Heart right ventricle (tissue), 16 donors: ENCODE measurements around the gene PEAK3. TPM values are rescaled to one million over a fixed set of nuclear protein-coding genes. Genes with fewer than 3 reads are reported as not detected.
A peak's percentile ranks its signal among the peaks of the same experiment; 100 is the strongest.

Source experiments
- ATAC-seq, 8 donors: fragments of 200-7000 bp; cut with Tn5 transposase; one replicate each; pipeline ENCODE4 v1.9.1; 2020; ENCODE audit warnings: mild to moderate bottlenecking in 8 of 8, moderate library complexity in 8 of 8, moderate number of reproducible peaks in 1 of 8
- DNase-seq, 2 donors: peaks; one replicate each; pipeline ENCODE4 v3.0.0-alpha.2; 2020
- H3K27ac ChIP-seq, 10 donors: fragments of 200-600 bp; sonication (generic) in 2 of 10; one replicate each; pipeline versions ENCODE4 v1.5.0 to v1.8.0; 2020 to 2022; ENCODE audit warnings: mild to moderate bottlenecking in 3 of 10
- H3K27me3 ChIP-seq, 7 donors: fragments of 200-600 bp; one replicate each; pipeline ENCODE4 v1.8.0; 2021 to 2022; ENCODE audit warnings: mild to moderate bottlenecking in 2 of 7
- H3K36me3 ChIP-seq, 9 donors: fragments of 200-600 bp; sonication (generic) in 1 of 9; one replicate each; pipeline versions ENCODE4 v1.5.0 to v1.8.0; 2020 to 2022; ENCODE audit warnings: mild to moderate bottlenecking in 2 of 9
- H3K4me1 ChIP-seq, 9 donors: fragments of 200-600 bp; sonication (generic) in 1 of 9; one replicate each; pipeline versions ENCODE4 v1.5.0 to v1.8.0; 2020 to 2022; ENCODE audit warnings: mild to moderate bottlenecking in 4 of 9
- H3K4me3 ChIP-seq, 10 donors: fragments of 200-600 bp; sonication (generic) in 2 of 10; one replicate each; pipeline versions ENCODE4 v1.5.0 to v1.8.0; 2020 to 2022; ENCODE audit warnings: mild to moderate bottlenecking in 7 of 10, moderate library complexity in 2 of 10
- H3K9me3 ChIP-seq, 11 donors: fragments of 200-600 bp in 10 of 11; sonication (generic) in 2 of 11; one replicate each; pipeline versions ENCODE4 v1.5.0 to v1.8.0; 2013 to 2022; ENCODE audit warnings: mild to moderate bottlenecking in 2 of 11, control low read depth in 1 of 11, moderate library complexity in 1 of 11
- WGBS, 2 donors: extraction: QIAGEN DNeasy Blood & Tissue Kit; methylation state at CpG; one replicate each; pipeline ENCODE4 v1.1.7; 2013; ENCODE audit warnings: inconsistent platforms in 1 of 2; 5-methylcytosine and 5-hydroxymethylcytosine counted together
- intact Hi-C, 10 donors: fragments of 100-400 bp; cut with DNase I; formaldehyde crosslinking; loops; one replicate each; pipeline versions ENCODE4 v1.11.1 to v1.14.2; 2022
- polyA plus RNA-seq, 2 donors: library from polyadenylated mRNA; stranded (reverse); fragments of 200-250 nt; gene quantifications; one replicate each; pipeline ENCODE4 v1.2.3, GENCODE V29; 2013
- total RNA-seq, 10 donors: library from RNA; stranded (reverse); fragmentation: NEBNext Ultra II Directional in 3 of 10; extraction: Animal tissue kit (Norgen Biotek cat#: 25700) in 3 of 10; gene quantifications; one replicate each; pipeline versions ENCODE4 v1.2.1 to v1.2.4, GENCODE V29; 2021 to 2023
- TF ChIP-seq, protein P1 (sequence below), 9 donors: fragments of 200-600 bp; sonication (generic) in 2 of 9; IDR thresholded peaks; one replicate each; pipeline versions ENCODE4 v1.5.0 to v1.8.0; 2021 to 2022; ENCODE audit warnings: antibody characterized with exemption in 9 of 9, mild to moderate bottlenecking in 5 of 9, moderate library complexity in 1 of 9
- donor health status: Arrhythmogenic right ventricular cardiomyopathy.
- donor health status: ischemic (EF 13 %, LVEDD 7.1; RV severe dilation, severe dysfunction).
- donor health status: healthy with polysubstance abuse.
- donor health status: DM: no; HTN: yes; CAD: no.
- donor health status: DM: no; HTN: no; CAD: no.
- donor health status: ischemic (EF 25% LVEDD 6.9; RV normal size, moderate dysfunction).
- donor health status: ischemic (EF 25% LVEDD 5.7; RV mildly dilated, moderate dysfunction).
- donor health status: healthy.
- donor health status: DM: yes; HTN: yes; CAD: no.
- donor health status: Ischemic cardiomyopathy.
- donor health status: ischemic (EF 35%, LVEDD 5.7; RV mildly dilated, moderate dysfunction).
- donor health status: nonischemic (EF 11% LVEDD 7.7; RV severe dilation, severe dysfunction).
- donor health status: DM: yes; HTN: yes; CAD: no.
- donor health status: PGD.
- donor health status: ischemic (EF 29% LVEDD 5.4; RV normal size, mild dysfunction).
- donor health status: nonischemic (EF 23%, LVEDD 6.1; RV moderate dilation, normal function).

PEAK3 gene
- total and polyA plus RNA-seq, 12 donors, result 0.11 to 1.1 (median 0.19) TPM

GRCh38 chr19:2329501-2329916 lies 47.5 kb upstream of the PEAK3 start:
- intact Hi-C loops, result no loop called here
- ATAC-seq (no peak), DNase-seq (no peak)
- peaks cover 0 to 21% (median 0%) of the 10 kb centered on the region in 9 donors for H3K36me3 ChIP-seq
- H3K27me3 ChIP-seq, result no peaks in the 10 kb centered on the region
- TF ChIP-seq, protein P1, sequence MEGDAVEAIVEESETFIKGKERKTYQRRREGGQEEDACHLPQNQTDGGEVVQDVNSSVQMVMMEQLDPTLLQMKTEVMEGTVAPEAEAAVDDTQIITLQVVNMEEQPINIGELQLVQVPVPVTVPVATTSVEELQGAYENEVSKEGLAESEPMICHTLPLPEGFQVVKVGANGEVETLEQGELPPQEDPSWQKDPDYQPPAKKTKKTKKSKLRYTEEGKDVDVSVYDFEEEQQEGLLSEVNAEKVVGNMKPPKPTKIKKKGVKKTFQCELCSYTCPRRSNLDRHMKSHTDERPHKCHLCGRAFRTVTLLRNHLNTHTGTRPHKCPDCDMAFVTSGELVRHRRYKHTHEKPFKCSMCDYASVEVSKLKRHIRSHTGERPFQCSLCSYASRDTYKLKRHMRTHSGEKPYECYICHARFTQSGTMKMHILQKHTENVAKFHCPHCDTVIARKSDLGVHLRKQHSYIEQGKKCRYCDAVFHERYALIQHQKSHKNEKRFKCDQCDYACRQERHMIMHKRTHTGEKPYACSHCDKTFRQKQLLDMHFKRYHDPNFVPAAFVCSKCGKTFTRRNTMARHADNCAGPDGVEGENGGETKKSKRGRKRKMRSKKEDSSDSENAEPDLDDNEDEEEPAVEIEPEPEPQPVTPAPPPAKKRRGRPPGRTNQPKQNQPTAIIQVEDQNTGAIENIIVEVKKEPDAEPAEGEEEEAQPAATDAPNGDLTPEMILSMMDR (IDR thresholded peaks at IDR 0.05), result no peak
- H3K27ac ChIP-seq, result peak overlapping the region in 2 of 10 donors; percentile 86 to 88
- H3K4me3 ChIP-seq, result peak overlapping the region; percentile 71 to 100 (median 96)
- H3K9me3 ChIP-seq, result no peaks in the 10 kb centered on the region
- peaks cover 23 to 63% (median 51%) of the 10 kb centered on the region in 9 donors for H3K4me1 ChIP-seq
- WGBS, 2 donors, result 50 to 61% methylated on average over 13 of the region's 13 CpGs

GRCh38 chr19:2329149-2329478 lies 47.1 kb upstream of the PEAK3 start:
- DNase-seq (no peak), ATAC-seq (peak in 1 of 8 donors; percentile 4)
- intact Hi-C loops, result no loop called here
- peak overlapping the region; percentile 71 to 100 (median 96) for H3K4me3 ChIP-seq
- no peaks in the 10 kb centered on the region for H3K9me3 ChIP-seq
- TF ChIP-seq, protein P1 (IDR thresholded peaks at IDR 0.05), result no peak
- H3K27ac ChIP-seq, result peak overlapping the region in 9 of 10 donors; percentile 79 to 93 (median 85)
- H3K27me3 ChIP-seq, result no peaks in the 10 kb centered on the region
- WGBS, 2 donors, result 3 to 4% methylated on average over 16 of the region's 16 CpGs
- H3K36me3 ChIP-seq, result peaks cover 0 to 25% (median 0%) of the 10 kb centered on the region in 9 donors
- H3K4me1 ChIP-seq, result peaks cover 23 to 63% (median 51%) of the 10 kb centered on the region in 9 donors

- DNase-seq, result peak; percentile 90 to 93
- 0% methylated on average over 80 to 89 of the region's 89 CpGs for WGBS, 2 donors
- intact Hi-C loops, result no loop called here
- Histone ChIP-seq H3K9me3 (no peaks in the 10 kb centered on the region), H3K4me3 (peak within 1 kb of the TSS; percentile 71 to 100 (median 96)), H3K27ac (peak within 1 kb of the TSS; percentile 35 to 93 (median 84)), H3K4me1 (peaks cover 23 to 58% (median 51%) of the 10 kb centered on the region in 9 donors), H3K27me3 (no peaks in the 10 kb centered on the region), H3K36me3 (peaks cover 0 to 30% (median 0%) of the 10 kb centered on the region in 9 donors)
- ATAC-seq, result peak; percentile 88 to 98 (median 96)
- TF ChIP-seq, protein P1 (IDR thresholded peaks at IDR 0.05), result no peak
Measured at GRCh38 chr19:2328401-2329148, 46.6 kb upstream of the PEAK3 start, which contains the start of the genes LSM7 and SPPL2B. Gene LSM7, minus strand, starts transcription at chr19:2328586. Its CDS starts 20 bp downstream, at chr19:2328566. Gene SPPL2B, plus strand, starts transcription at chr19:2328684. Its CDS starts 26 bp downstream, at chr19:2328710.

DNA sequence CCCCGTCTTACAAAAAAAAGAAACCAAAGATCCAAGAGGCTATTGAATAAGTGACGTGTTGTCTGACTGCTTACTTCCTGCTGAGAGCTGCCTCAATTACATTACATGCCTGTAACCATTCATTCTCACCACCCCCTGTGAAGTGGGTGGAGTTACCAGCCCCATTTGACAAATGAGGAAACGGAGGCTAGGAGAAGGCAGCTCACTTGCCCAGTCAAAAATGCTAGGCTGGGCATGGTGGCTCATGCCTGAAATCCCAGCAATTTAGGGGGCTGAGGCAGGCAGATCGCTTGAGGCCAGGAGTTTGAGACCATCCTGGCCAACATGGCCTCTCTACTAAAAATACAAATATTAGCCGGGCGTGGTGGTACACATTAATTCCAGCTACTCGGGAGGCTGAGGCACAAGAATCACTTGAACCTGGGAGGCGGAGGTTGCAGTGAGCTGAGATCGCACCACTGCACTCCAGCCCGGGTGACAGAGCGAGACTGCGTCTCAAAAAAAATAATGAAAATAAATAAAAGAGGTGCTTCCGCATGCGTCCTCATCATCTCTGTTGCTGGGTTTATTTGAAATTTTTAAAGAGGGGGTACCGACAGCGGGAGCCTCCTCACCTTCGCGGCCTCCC lies 45.9 kb upstream of the PEAK3 start:
- TF ChIP-seq, protein P1 (IDR thresholded peaks at IDR 0.05), result no peak
- DNase-seq, result peak in 1 of 2 donors; percentile 10
- H3K27ac ChIP-seq, result peak overlapping the region in 9 of 10 donors; percentile 79 to 93 (median 85)
- peaks cover 23 to 54% (median 51%) of the 10 kb centered on the region in 9 donors for H3K4me1 ChIP-seq
- peak in 4 of 8 donors; percentile 13 to 45 (median 36) for ATAC-seq
- peak overlapping the region; percentile 71 to 100 (median 96) for H3K4me3 ChIP-seq
- H3K27me3 ChIP-seq, result no peaks in the 10 kb centered on the region
- intact Hi-C loops, result no loop called here
- 1 to 2% methylated on average over 18 of the region's 18 CpGs for WGBS, 2 donors
- peaks cover 0 to 37% (median 0%) of the 10 kb centered on the region in 9 donors for H3K36me3 ChIP-seq
- no peaks in the 10 kb centered on the region for H3K9me3 ChIP-seq
